ENCODE data around the gene APBB3.

Gene APBB3

GRCh38 chr5:140548300-140548688, 16.1 kb downstream of the APBB3 start:
- Histone ChIP-seq H3K27me3 (ENCODE audit: control insufficient read depth in 1 of 2, insufficient read depth in 2 of 2, low read length in 2 of 2) (no peaks in the 10 kb centered on the region), H3K36me3 (ENCODE audit: control insufficient read depth in 1 of 2, insufficient read depth in 2 of 2, low read length in 2 of 2) (peaks cover 15 to 40% of the 10 kb centered on the region in 2 donors), H3K4me3 (ENCODE audit: low read depth in 1 of 2, low read length in 2 of 2) (peak overlapping the region; percentile 60 to 73), H3K4me1 (ENCODE audit: control insufficient read depth in 1 of 2, insufficient read depth in 2 of 2, low read length in 2 of 2) (peaks cover 39% of the 10 kb centered on the region in 2 donors), H3K9me3 (ENCODE audit: control insufficient read depth in 1 of 2, low read length in 2 of 2) (no peaks in the 10 kb centered on the region), H3K9ac (ENCODE audit: low read depth in 1 of 2, low read length in 2 of 2) (peak overlapping the region; percentile 68 to 84), H3K27ac (ENCODE audit: low read depth, low read length) (peak overlapping the region; percentile 96)

GRCh38 chr5:140547508-140548299, 16.7 kb downstream of the APBB3 start, which contains the start of gene EIF4EBP3:
EIF4EBP3 (plus strand) TSS chr5:140547662; CDS start chr5:140547738, 76 bp downstream.
- H3K9ac ChIP-seq (ENCODE audit: low read depth in 1 of 2, low read length in 2 of 2), result peak within 1 kb of the TSS; percentile 68 to 84
- peaks cover 15 to 37% of the 10 kb centered on the region in 2 donors for H3K36me3 ChIP-seq (ENCODE audit: control insufficient read depth in 1 of 2, insufficient read depth in 2 of 2, low read length in 2 of 2)

GRCh38 chr5:140546851-140547507, 17.4 kb downstream of the APBB3 start:
- peaks cover 41 to 42% of the 10 kb centered on the region in 2 donors for H3K4me1 ChIP-seq (ENCODE audit: control insufficient read depth in 1 of 2, insufficient read depth in 2 of 2, low read length in 2 of 2)
- no peaks in the 10 kb centered on the region for H3K9me3 ChIP-seq (ENCODE audit: control insufficient read depth in 1 of 2, low read length in 2 of 2)
- H3K27me3 ChIP-seq (ENCODE audit: control insufficient read depth in 1 of 2, insufficient read depth in 2 of 2, low read length in 2 of 2), result no peaks in the 10 kb centered on the region
- H3K27ac ChIP-seq (ENCODE audit: low read depth, low read length), result peak overlapping the region; percentile 96
- H3K9ac ChIP-seq (ENCODE audit: low read depth in 1 of 2, low read length in 2 of 2), result peak overlapping the region; percentile 36 to 84
- peak overlapping the region; percentile 60 to 73 for H3K4me3 ChIP-seq (ENCODE audit: low read depth in 1 of 2, low read length in 2 of 2)
- H3K36me3 ChIP-seq (ENCODE audit: control insufficient read depth in 1 of 2, insufficient read depth in 2 of 2, low read length in 2 of 2), result peaks cover 16 to 39% of the 10 kb centered on the region in 2 donors

More at GRCh38 chr5:140547508-140548299, 16.7 kb downstream of the APBB3 start, which contains the start of gene EIF4EBP3:
- Histone ChIP-seq H3K27me3 (ENCODE audit: control insufficient read depth in 1 of 2, insufficient read depth in 2 of 2, low read length in 2 of 2) (no peaks in the 10 kb centered on the region), H3K27ac (ENCODE audit: low read depth, low read length) (peak within 1 kb of the TSS; percentile 96), H3K9me3 (ENCODE audit: control insufficient read depth in 1 of 2, low read length in 2 of 2) (no peaks in the 10 kb centered on the region), H3K4me3 (ENCODE audit: low read depth in 1 of 2, low read length in 2 of 2) (peak within 1 kb of the TSS; percentile 60 to 73), H3K4me1 (ENCODE audit: control insufficient read depth in 1 of 2, insufficient read depth in 2 of 2, low read length in 2 of 2) (peaks cover 41 to 42% of the 10 kb centered on the region in 2 donors)

- H3K4me1 ChIP-seq (ENCODE audit: control insufficient read depth in 1 of 2, insufficient read depth in 2 of 2, low read length in 2 of 2), result peaks cover 41 to 42% of the 10 kb centered on the region in 2 donors
- peaks cover 20 to 39% of the 10 kb centered on the region in 2 donors for H3K36me3 ChIP-seq (ENCODE audit: control insufficient read depth in 1 of 2, insufficient read depth in 2 of 2, low read length in 2 of 2)
- H3K9me3 ChIP-seq (ENCODE audit: control insufficient read depth in 1 of 2, low read length in 2 of 2), result no peaks in the 10 kb centered on the region
- H3K27me3 ChIP-seq (ENCODE audit: control insufficient read depth in 1 of 2, insufficient read depth in 2 of 2, low read length in 2 of 2), result no peaks in the 10 kb centered on the region
- H3K27ac ChIP-seq (ENCODE audit: low read depth, low read length), result no peak overlapping the region
- H3K4me3 ChIP-seq (ENCODE audit: low read depth in 1 of 2, low read length in 2 of 2), result no peak overlapping the region
- no peak overlapping the region for H3K9ac ChIP-seq (ENCODE audit: low read depth in 1 of 2, low read length in 2 of 2)
These were observed 18.8 kb downstream of the APBB3 start for GRCh38 chr5:140545606-140546005.

- Histone ChIP-seq H3K4me1 (ENCODE audit: control insufficient read depth in 1 of 2, insufficient read depth in 2 of 2, low read length in 2 of 2) (peaks cover 41 to 42% of the 10 kb centered on the region in 2 donors), H3K9me3 (ENCODE audit: control insufficient read depth in 1 of 2, low read length in 2 of 2) (no peaks in the 10 kb centered on the region), H3K9ac (ENCODE audit: low read depth in 1 of 2, low read length in 2 of 2) (no peak overlapping the region), H3K27ac (ENCODE audit: low read depth, low read length) (no peak overlapping the region), H3K4me3 (ENCODE audit: low read depth in 1 of 2, low read length in 2 of 2) (no peak overlapping the region), H3K36me3 (ENCODE audit: control insufficient read depth in 1 of 2, insufficient read depth in 2 of 2, low read length in 2 of 2) (peaks cover 20 to 37% of the 10 kb centered on the region in 2 donors), H3K27me3 (ENCODE audit: control insufficient read depth in 1 of 2, insufficient read depth in 2 of 2, low read length in 2 of 2) (no peaks in the 10 kb centered on the region)
These were observed 19.4 kb downstream of the APBB3 start for GRCh38 chr5:140544986-140545385.

- Histone ChIP-seq H3K4me1 (ENCODE audit: control insufficient read depth in 1 of 2, insufficient read depth in 2 of 2, low read length in 2 of 2) (peaks cover 22% of the 10 kb centered on the region in 2 donors), H3K36me3 (ENCODE audit: control insufficient read depth in 1 of 2, insufficient read depth in 2 of 2, low read length in 2 of 2) (peaks cover 37 to 48% of the 10 kb centered on the region in 2 donors), H3K27ac (ENCODE audit: low read depth, low read length) (peak overlapping the region; percentile 17), H3K27me3 (ENCODE audit: control insufficient read depth in 1 of 2, insufficient read depth in 2 of 2, low read length in 2 of 2) (no peaks in the 10 kb centered on the region), H3K4me3 (ENCODE audit: low read depth in 1 of 2, low read length in 2 of 2) (no peak overlapping the region), H3K9me3 (ENCODE audit: control insufficient read depth in 1 of 2, low read length in 2 of 2) (no peaks in the 10 kb centered on the region), H3K9ac (ENCODE audit: low read depth in 1 of 2, low read length in 2 of 2) (no peak overlapping the region)
These were observed 21.4 kb downstream of the APBB3 start for GRCh38 chr5:140542972-140543371.

GRCh38 chr5:140540227-140540626, 24.2 kb downstream of the APBB3 start:
- no peak overlapping the region for H3K27ac ChIP-seq (ENCODE audit: low read depth, low read length)
- peaks cover 43 to 59% of the 10 kb centered on the region in 2 donors for H3K36me3 ChIP-seq (ENCODE audit: control insufficient read depth in 1 of 2, insufficient read depth in 2 of 2, low read length in 2 of 2)
- H3K4me3 ChIP-seq (ENCODE audit: low read depth in 1 of 2, low read length in 2 of 2), result no peak overlapping the region
- H3K4me1 ChIP-seq (ENCODE audit: control insufficient read depth in 1 of 2, insufficient read depth in 2 of 2, low read length in 2 of 2), result peaks cover 5 to 8% of the 10 kb centered on the region in 2 donors
- no peaks in the 10 kb centered on the region for H3K9me3 ChIP-seq (ENCODE audit: control insufficient read depth in 1 of 2, low read length in 2 of 2)
- no peaks in the 10 kb centered on the region for H3K27me3 ChIP-seq (ENCODE audit: control insufficient read depth in 1 of 2, insufficient read depth in 2 of 2, low read length in 2 of 2)
- no peak overlapping the region for H3K9ac ChIP-seq (ENCODE audit: low read depth in 1 of 2, low read length in 2 of 2)

- Histone ChIP-seq H3K4me3 (ENCODE audit: low read depth in 1 of 2, low read length in 2 of 2) (no peak overlapping the region), H3K27me3 (ENCODE audit: control insufficient read depth in 1 of 2, insufficient read depth in 2 of 2, low read length in 2 of 2) (no peaks in the 10 kb centered on the region), H3K36me3 (ENCODE audit: control insufficient read depth in 1 of 2, insufficient read depth in 2 of 2, low read length in 2 of 2) (peaks cover 34 to 45% of the 10 kb centered on the region in 2 donors), H3K9ac (ENCODE audit: low read depth in 1 of 2, low read length in 2 of 2) (no peak overlapping the region), H3K4me1 (ENCODE audit: control insufficient read depth in 1 of 2, insufficient read depth in 2 of 2, low read length in 2 of 2) (no peaks in the 10 kb centered on the region), H3K9me3 (ENCODE audit: control insufficient read depth in 1 of 2, low read length in 2 of 2) (no peaks in the 10 kb centered on the region), H3K27ac (ENCODE audit: low read depth, low read length) (no peak overlapping the region)
These were observed 40.4 kb downstream of the APBB3 start for GRCh38 chr5:140524003-140524402.

GRCh38 chr5:140513124-140513523, 51.3 kb downstream of the APBB3 start:
- no peak overlapping the region for H3K9ac ChIP-seq (ENCODE audit: low read depth in 1 of 2, low read length in 2 of 2)
- no peaks in the 10 kb centered on the region for H3K4me1 ChIP-seq (ENCODE audit: control insufficient read depth in 1 of 2, insufficient read depth in 2 of 2, low read length in 2 of 2)
- no peaks in the 10 kb centered on the region for H3K9me3 ChIP-seq (ENCODE audit: control insufficient read depth in 1 of 2, low read length in 2 of 2)
- no peak overlapping the region for H3K27ac ChIP-seq (ENCODE audit: low read depth, low read length)
- H3K4me3 ChIP-seq (ENCODE audit: low read depth in 1 of 2, low read length in 2 of 2), result no peak overlapping the region
- no peaks in the 10 kb centered on the region for H3K27me3 ChIP-seq (ENCODE audit: control insufficient read depth in 1 of 2, insufficient read depth in 2 of 2, low read length in 2 of 2)
- H3K36me3 ChIP-seq (ENCODE audit: control insufficient read depth in 1 of 2, insufficient read depth in 2 of 2, low read length in 2 of 2), result peaks cover 12 to 61% of the 10 kb centered on the region in 2 donors

GRCh38 chr5:140509898-140510297, 54.5 kb downstream of the APBB3 start:
- Histone ChIP-seq H3K9me3 (ENCODE audit: control insufficient read depth in 1 of 2, low read length in 2 of 2) (no peaks in the 10 kb centered on the region), H3K27ac (ENCODE audit: low read depth, low read length) (no peak overlapping the region), H3K9ac (ENCODE audit: low read depth in 1 of 2, low read length in 2 of 2) (no peak overlapping the region), H3K27me3 (ENCODE audit: control insufficient read depth in 1 of 2, insufficient read depth in 2 of 2, low read length in 2 of 2) (no peaks in the 10 kb centered on the region), H3K36me3 (ENCODE audit: control insufficient read depth in 1 of 2, insufficient read depth in 2 of 2, low read length in 2 of 2) (peaks cover 33 to 86% of the 10 kb centered on the region in 2 donors), H3K4me3 (ENCODE audit: low read depth in 1 of 2, low read length in 2 of 2) (no peak overlapping the region), H3K4me1 (ENCODE audit: control insufficient read depth in 1 of 2, insufficient read depth in 2 of 2, low read length in 2 of 2) (no peaks in the 10 kb centered on the region)

Data from duodenal mucosa (tissue), 2 donors.